ENCODE measurements around the gene NIM1K.

GRCh38 chr5:43219120-43219519 is 27.1 kb downstream of the NIM1K start:
- no peak for TF ChIP-seq CTCF (IDR thresholded peaks at IDR 0.05)
- no peak for TF ChIP-seq POLR2A (IDR thresholded peaks at IDR 0.05)

Measured in testis (tissue), 2 donors.